ENCODE data around the gene TWSG1. TPM values are rescaled to one million over a fixed set of nuclear protein-coding genes. Genes with fewer than 3 reads are reported as not detected.
"Not testable (repeated sequence)": the region's sequence is repeated elsewhere in the genome, so short reads cannot be mapped to it uniquely, and the experiment has no call there.

The TWSG1 gene
- total and polyA plus RNA-seq, 7 donors = 3.6 to 8.5 (median 7.0) TPM

- Histone ChIP-seq H3K9me3 (peaks cover 3% of the 10 kb centered on the region), H3K4me1 (no peaks in the 10 kb centered on the region), H3K27ac (no peak overlapping the region), H3K4me3 (no peak overlapping the region), H3K27me3 (ENCODE audit: insufficient read depth in 3 of 3, low read length in 2 of 3) (no peaks in the 10 kb centered on the region), H3K36me3 (ENCODE audit: insufficient read depth in 1 of 2, low read depth in 1 of 2) (peaks cover 0 to 15% of the 10 kb centered on the region in 2 donors)
- 89 to 93% (median 92%) methylated on average over 3 of the region's 3 CpGs for WGBS, 3 donors
- DNase-seq (no peak), ATAC-seq (no peak)
- TF ChIP-seq CTCF (IDR thresholded peaks at IDR 0.05) = no peak
- intact Hi-C loops (cut with DNase I) = no loop called here
These were observed 58.2 kb downstream of the TWSG1 start for GRCh38 chr18:9392726-9393125.

GRCh38 chr18:9394046-9394445 is 59.5 kb downstream of the TWSG1 start:
- intact Hi-C loops (cut with DNase I) = no loop called here

GRCh38 chr18:9400197-9400596 is 65.6 kb downstream of the TWSG1 start:
- WGBS, 3 donors = 70 to 73% (median 72%) methylated on average over 5 of the region's 5 CpGs
- no peaks in the 10 kb centered on the region for H3K9me3 ChIP-seq

More at GRCh38 chr18:9394046-9394445, 59.5 kb downstream of the TWSG1 start:
- no peak for ATAC-seq
- no peak for TF ChIP-seq CTCF (IDR thresholded peaks at IDR 0.05)
- no peak for DNase-seq
- 60 to 67% (median 61%) methylated on average over 3 of the region's 3 CpGs for whole genome bisulfite sequencing, 3 donors
- H3K27me3 ChIP-seq (ENCODE audit: insufficient read depth in 3 of 3, low read length in 2 of 3) = no peaks in the 10 kb centered on the region
- H3K36me3 ChIP-seq (ENCODE audit: insufficient read depth in 1 of 2, low read depth in 1 of 2) = peaks cover 0 to 15% of the 10 kb centered on the region in 2 donors
- no peaks in the 10 kb centered on the region for H3K4me1 ChIP-seq
- no peak overlapping the region for H3K27ac ChIP-seq
- peaks cover 3% of the 10 kb centered on the region for H3K9me3 ChIP-seq
- no peak overlapping the region for H3K4me3 ChIP-seq

GRCh38 chr18:9401176-9401575 is 66.6 kb downstream of the TWSG1 start:
- intact Hi-C loops (cut with DNase I) = no loop called here
- Histone ChIP-seq H3K9me3 (no peaks in the 10 kb centered on the region), H3K36me3 (ENCODE audit: insufficient read depth in 1 of 2, low read depth in 1 of 2) (peaks cover 0 to 18% of the 10 kb centered on the region in 2 donors), H3K27ac (no peak overlapping the region), H3K4me3 (no peak overlapping the region), H3K4me1 (no peaks in the 10 kb centered on the region), H3K27me3 (ENCODE audit: insufficient read depth in 3 of 3, low read length in 2 of 3) (no peaks in the 10 kb centered on the region)
- no peak for TF ChIP-seq CTCF (IDR thresholded peaks at IDR 0.05)
- DNase-seq (no peak), ATAC-seq (no peak)

More at GRCh38 chr18:9400197-9400596, 65.6 kb downstream of the TWSG1 start:
- DNase-seq (no peak), ATAC-seq (no peak)
- no peak overlapping the region for H3K27ac ChIP-seq
- no peaks in the 10 kb centered on the region for H3K27me3 ChIP-seq (ENCODE audit: insufficient read depth in 3 of 3, low read length in 2 of 3)
- no peak overlapping the region for H3K4me3 ChIP-seq
- H3K36me3 ChIP-seq (ENCODE audit: insufficient read depth in 1 of 2, low read depth in 1 of 2) = peaks cover 0 to 19% of the 10 kb centered on the region in 2 donors
- TF ChIP-seq CTCF (IDR thresholded peaks at IDR 0.05) = no peak
- intact Hi-C loops (cut with DNase I) = no loop called here
- H3K4me1 ChIP-seq = no peaks in the 10 kb centered on the region

- H3K4me1 ChIP-seq; H3K9me3 ChIP-seq; ATAC-seq; H3K27me3 ChIP-seq (ENCODE audit: insufficient read depth in 3 of 3, low read length in 2 of 3); H3K4me3 ChIP-seq; H3K36me3 ChIP-seq (ENCODE audit: insufficient read depth in 1 of 2, low read depth in 1 of 2); DNase-seq; H3K27ac ChIP-seq; intact Hi-C loops (cut with DNase I): not testable (repeated sequence)
- 97 to 98% (median 97%) methylated on average over 10 of the region's 10 CpGs for whole genome bisulfite sequencing, 3 donors
These were observed 67.9 kb downstream of the TWSG1 start for GRCh38 chr18:9402358-9403007.
